Stimulated activated CD4-positive, alpha-beta T cell treated with anti-CD3 and anti-CD28 coated beads, Interleukin-1b, Interleukin-23, amount 100 ng/mL, for 4 hours (primary cell): ENCODE results near the gene CRLF2.
"Not testable (repeated sequence)": the region's sequence is repeated elsewhere in the genome, so short reads cannot be mapped to it uniquely, and the experiment has no call there.

ENCODE experiments used
- DNase-seq, 2 donors: peaks; one replicate each; pipeline ENCODE4 v3.0.0-alpha.2; 2020; ENCODE audit warnings: low read depth in 2 of 2

The CRLF2 gene

DNA sequence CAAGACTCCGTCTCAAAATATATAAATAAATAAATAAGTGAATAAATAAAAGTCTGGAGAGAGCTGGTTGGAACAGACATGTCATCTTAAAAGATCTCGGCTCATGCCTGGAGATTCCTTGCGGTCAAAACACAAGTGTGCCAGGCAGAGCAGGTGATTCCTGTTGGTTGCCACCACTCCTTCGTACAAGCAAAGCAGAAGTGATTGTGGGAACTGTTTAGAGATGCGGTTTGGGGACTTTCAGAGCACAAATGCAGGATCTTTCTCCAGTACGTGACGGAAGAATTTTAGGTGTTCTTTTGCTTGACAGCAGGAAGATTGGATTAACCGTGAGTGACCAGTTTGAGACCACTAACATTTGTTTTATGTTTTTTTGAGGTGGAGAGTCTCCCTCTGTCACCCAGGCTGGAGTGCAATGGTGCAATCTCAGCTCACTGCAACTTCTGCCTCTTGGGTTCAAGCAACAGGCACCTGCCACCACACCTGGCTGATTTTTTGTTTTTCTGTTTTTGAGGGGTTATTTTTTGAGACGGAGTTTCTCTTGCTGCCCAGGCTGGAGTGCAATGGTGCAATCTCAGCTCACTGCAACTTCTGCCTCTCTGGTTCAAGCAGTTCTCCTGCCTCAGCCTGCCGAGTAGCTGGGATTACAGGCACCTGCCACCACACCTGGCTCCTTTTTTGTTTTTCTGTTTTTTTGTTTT lies 2.8 kb upstream of the CRLF2 start:
- no peak for DNase-seq

GRCh38 chrX:1213971-1214370 lies 1.5 kb upstream of the CRLF2 start:
- no peak for DNase-seq

DNA sequence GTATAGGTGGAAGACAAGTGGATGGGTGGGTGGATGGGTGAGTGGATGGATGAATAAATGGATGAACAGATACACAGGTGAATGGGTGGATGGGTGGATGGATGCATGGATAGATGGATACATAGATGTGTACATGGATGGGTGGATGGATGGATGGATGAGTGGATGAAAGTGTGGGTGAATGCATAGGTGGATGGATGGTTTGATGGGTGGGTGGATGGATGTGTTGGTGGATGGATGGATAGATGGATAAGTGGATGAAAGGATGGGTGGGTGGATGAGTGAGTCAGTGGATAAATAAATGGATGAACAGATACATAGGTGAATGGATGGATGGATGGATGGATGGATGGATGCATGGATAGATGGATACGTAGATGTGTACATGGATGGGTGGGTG lies 1.6 kb downstream of the CRLF2 start:
- no peak for DNase-seq

DNA sequence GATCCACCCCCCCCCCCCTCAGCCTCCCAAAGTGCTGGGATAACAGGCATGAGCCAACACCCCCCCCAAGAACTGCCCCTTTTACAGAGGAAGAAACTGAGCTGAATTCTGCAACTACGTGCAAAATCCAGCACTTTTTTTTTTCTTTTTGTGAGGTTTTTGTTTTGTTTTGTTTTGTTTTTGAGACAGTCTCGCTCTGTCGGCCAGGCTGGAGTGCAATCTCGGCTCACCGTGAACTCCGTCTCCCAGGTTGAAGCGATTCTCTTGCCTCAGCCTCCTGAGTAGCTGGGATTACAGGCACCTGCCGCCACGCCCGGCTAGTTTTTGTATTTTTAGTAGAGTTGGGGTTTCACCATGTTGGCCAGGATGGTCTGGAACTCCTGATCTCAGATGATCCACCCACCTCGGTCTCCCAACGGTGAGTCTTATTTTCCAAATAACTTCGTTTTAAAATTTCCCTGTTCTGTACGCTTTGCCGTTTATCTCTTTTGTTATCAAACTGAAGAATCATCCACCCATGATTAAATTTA lies 4.9 kb downstream of the CRLF2 start:
- no peak for DNase-seq

GRCh38 chrX:1205681-1206611 lies 6.5 kb downstream of the CRLF2 start:
- peak in 1 of 2 donors; percentile 7 for DNase-seq

GRCh38 chrX:1202251-1202650 lies 10.2 kb downstream of the CRLF2 start:
- DNase-seq: no peak

DNA sequence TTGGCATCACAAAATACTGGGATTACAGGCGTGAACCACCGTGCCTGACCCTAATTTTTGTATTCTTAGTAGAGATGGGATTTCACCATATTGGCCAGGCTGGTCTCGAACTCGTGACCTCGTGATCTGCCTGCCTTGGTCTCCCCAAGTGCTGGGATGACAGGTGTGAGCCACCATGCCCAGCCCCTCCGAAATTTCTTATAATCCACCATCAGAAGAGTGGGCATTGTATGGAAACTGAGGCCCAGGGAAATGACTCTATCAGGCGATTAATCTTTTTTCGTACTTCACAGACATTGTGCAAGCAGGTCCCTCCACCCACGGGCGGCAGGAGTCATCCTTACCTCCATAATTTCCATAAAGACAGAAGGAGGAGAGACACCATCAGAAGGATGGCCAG lies 16.0 kb downstream of the CRLF2 start:
- DNase-seq: no peak

DNA sequence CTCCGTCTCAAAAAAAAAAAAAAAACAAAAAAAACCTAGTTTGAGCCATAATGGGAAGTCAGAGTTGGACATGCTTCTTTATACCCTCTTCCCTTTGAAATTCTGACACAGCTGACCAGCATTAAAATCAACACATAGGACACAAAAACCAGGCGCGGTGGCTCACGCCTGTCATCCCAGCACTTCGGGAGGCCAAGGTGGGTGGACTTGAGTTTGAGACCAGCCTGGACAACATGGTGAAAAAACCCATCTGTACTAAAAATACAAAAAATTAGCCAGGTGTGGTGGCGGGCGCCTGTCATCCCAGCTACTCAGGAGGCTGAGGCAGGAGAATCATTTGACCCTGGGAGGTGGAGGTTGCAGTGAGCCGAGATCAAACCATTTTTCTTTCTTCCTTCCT lies 20.3 kb downstream of the CRLF2 start:
- DNase-seq: not testable (repeated sequence)

DNA sequence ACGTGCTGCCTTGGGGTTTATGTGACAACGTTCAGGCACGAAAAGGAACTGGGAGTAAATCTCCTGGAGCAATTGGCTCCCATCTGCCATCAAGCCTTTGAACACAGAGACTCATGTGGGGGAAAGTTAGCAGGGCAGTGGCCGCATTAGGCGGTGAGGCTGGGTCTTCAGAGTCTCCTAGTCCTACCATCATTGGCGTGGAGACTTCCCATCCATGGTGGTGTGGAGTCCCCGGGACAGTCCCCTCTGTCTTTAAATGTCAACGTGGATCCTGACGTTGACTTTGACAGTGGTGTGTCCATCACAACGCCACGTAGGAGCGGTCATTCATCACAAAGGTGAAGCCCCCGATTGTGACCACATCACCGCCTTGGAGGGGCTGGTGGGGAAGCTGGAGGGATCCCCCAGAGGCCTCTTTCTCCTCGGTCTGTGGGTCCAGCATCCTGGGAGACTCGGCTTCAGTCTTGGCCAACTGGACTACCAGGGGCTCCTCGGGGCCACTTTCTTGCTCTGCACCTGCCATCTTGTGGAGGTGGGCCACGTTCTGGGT lies 21.8 kb downstream of the CRLF2 start:
- DNase-seq: no peak

- DNase-seq: no peak
These were observed 26.9 kb downstream of the CRLF2 start for GRCh38 chrX:1185561-1185960.

GRCh38 chrX:1182211-1182610 lies 30.2 kb downstream of the CRLF2 start:
- DNase-seq: no peak

DNA sequence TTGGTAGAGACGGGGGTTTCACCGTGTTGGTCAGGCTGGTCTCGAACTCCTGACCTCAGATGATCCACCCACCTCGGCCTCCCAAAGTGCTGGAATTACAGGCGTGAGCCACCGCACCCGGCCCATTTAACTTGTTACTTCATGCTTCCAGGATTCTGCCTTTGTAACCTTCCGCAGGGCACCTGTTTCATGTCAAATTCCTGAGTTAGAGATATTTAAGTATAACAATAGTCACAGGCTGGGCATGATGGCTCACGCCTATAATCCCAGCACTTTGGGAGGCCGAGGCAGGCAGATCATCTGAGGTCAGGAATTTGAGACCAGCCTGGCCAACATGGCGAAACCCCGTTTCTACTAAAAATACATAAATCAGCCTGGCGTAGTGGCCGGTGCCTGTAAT lies 30.8 kb downstream of the CRLF2 start:
- DNase-seq: not testable (repeated sequence)

- DNase-seq: no peak
These were observed 31.3 kb downstream of the CRLF2 start for GRCh38 chrX:1181170-1181569.

GRCh38 chrX:1178580-1179057 lies 33.8 kb downstream of the CRLF2 start:
- DNase-seq: no peak

GRCh38 chrX:1176531-1177320 lies 35.7 kb downstream of the CRLF2 start:
- DNase-seq: not testable (repeated sequence)

DNA sequence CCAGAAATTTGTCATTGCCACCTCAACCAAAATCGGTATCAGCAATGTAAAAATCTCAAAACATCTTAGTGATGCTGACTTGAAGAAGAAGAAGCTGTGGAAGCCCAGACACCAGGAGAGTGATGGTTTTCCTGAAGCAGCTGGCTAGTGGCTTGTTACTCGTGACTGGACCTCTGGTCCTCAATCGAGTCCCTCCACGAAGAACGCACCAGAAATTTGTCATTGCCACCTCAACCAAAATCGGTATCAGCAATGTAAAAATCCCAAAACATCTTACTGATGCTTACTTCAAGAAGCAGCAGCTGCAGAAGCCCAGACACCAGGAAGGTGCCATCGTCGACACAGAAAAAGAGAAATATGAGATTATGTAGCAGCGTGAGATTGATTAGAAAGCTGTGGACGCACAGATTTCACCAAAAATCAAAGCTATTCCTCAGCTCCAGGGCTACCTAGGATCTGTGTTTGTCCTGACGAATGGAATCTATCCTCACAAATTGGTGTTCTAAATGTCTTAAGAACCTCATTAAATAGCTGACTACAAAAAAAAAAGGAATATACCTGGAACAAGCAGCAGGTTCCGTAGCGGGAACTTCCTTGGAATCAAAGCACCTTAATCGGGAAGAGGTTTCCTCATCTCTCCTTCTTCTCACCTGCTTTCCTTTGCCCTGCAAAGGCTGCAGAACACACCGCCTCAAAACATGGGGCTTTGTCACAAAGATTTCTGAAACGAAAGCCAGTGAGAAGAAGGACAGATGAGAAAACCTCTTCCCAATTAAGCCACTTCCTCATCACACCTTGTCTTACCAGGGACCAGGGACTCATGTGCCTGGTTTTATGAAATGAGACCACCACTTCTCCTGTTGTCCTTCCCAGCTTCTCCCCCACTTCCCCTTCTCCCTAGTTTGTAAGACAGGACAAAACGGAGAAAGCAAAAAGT lies 37.6 kb downstream of the CRLF2 start:
- DNase-seq: not testable (repeated sequence)

DNA sequence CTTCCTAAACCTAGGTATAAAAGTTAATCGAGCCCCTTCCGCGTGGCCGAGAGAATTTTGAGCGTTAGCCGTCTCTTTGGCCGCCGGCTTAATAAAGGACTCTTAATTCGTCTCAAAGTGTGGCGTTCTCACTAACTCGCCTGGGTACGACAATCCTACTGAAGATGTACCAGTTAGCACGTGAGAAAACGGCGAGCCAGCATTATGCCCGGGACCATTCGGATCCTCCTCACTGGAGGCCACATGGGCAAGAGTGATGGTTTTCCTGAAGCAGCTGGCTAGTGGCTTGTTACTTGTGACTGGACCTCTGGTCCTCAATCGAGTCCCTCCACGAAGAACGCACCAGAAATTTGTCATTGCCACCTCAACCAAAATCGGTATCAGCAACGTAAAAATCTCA lies 39.0 kb downstream of the CRLF2 start:
- DNase-seq: not testable (repeated sequence)

GRCh38 chrX:1172496-1172895 lies 40.0 kb downstream of the CRLF2 start:
- no peak for DNase-seq

- not testable (repeated sequence) for DNase-seq
These were observed 40.5 kb downstream of the CRLF2 start for GRCh38 chrX:1171915-1172314.

- DNase-seq: no peak
These were observed 42.2 kb downstream of the CRLF2 start for GRCh38 chrX:1170243-1170642.
